ENCODE results near the gene NAAA. TPM values are rescaled to one million over a fixed set of nuclear protein-coding genes. Genes with fewer than 3 reads are reported as not detected.
A peak's percentile ranks its signal among the peaks of the same experiment; 100 is the strongest.

The NAAA gene
- total and polyA plus RNA-seq, 2 of the 13 experiments (the other 11 are each of a cell fraction or from before 2014, with no cell fraction given), result 22.4 to 24.6 TPM

GRCh38 chr4:75976177-75976576 lies 35.4 kb upstream of the NAAA start (continued):
- no peak for TF ChIP-seq TBL1XR1 (IDR thresholded peaks at IDR 0.05; ENCODE audit: borderline replicate concordance, low read length, partially characterized antibody)
- no peak for TF ChIP-seq ZNF614 (CRISPR knock-in tag; IDR thresholded peaks at IDR 0.05; ENCODE audit: borderline replicate concordance)
- TF ChIP-seq ESRRA (CRISPR knock-in tag; IDR thresholded peaks at IDR 0.05; ENCODE audit: low read depth), result no peak
- TF ChIP-seq PHF8 (CRISPR knock-in tag; IDR thresholded peaks at IDR 0.05), result no peak

GRCh38 chr4:75973766-75974165 lies 33.0 kb upstream of the NAAA start:
- Histone ChIP-seq H3K27ac (ENCODE audit: extremely low read length, insufficient read depth, low read length) (no peak overlapping the region), H4K20me1 (ENCODE audit: insufficient read depth, low read length) (no peaks in the 10 kb centered on the region), H3K36me3 (replicated peaks in 1 of 2; ENCODE audit: control insufficient read depth in 1 of 2, insufficient read depth in 2 of 2, low read length in 2 of 2) (peaks cover 28 to 86% of the 10 kb centered on the region in 2 experiments), H3K4me2 (ENCODE audit: low read depth, low read length) (no peak overlapping the region), H3K9ac (ENCODE audit: insufficient read depth, low read depth, low read length) (no peak overlapping the region), H2AFZ (ENCODE audit: low read length) (no peak overlapping the region), H3K27me3 (ENCODE audit: control insufficient read depth in 1 of 2, insufficient read depth in 2 of 2, low read length in 2 of 2) (no peaks in the 10 kb centered on the region), H3K4me3 (replicated peaks in 1 of 3; ENCODE audit: insufficient read depth in 1 of 3, low read depth in 2 of 3, low read length in 3 of 3) (no peak overlapping the region), H3K4me1 (ENCODE audit: insufficient read depth, low read length) (no peaks in the 10 kb centered on the region), H3K9me3 (ENCODE audit: low read length) (no peaks in the 10 kb centered on the region), H3K79me2 (ENCODE audit: insufficient read depth, low read length) (no peaks in the 10 kb centered on the region)
- FAIRE-seq, result no peak
- no peak for DNase-seq (ENCODE audit: low spot score)
- ChIA-PET CTCF (ENCODE audit: low intra/inter-chr PET ratio, low total read pairs) (no interaction called here), POLR2A (no interaction called here)
- BruUV-seq (replicated peaks), result no TSS peak
- in situ Hi-C loops (cut with HindIII; ENCODE audit: extremely low pct_ligation_motif_present, low pct_unique_long_range_greater_than_20kb), result no loop called here
- TF ChIP-seq MAFK (conservative IDR thresholded peaks at IDR 0.05 in 1 of 2, IDR thresholded peaks at IDR 0.05 in 1 of 2; ENCODE audit: low read length in 2 of 2) (peak; percentile 3 to 24; a peak in 1 of 4 replicates), MAFF (IDR thresholded peaks at IDR 0.05; ENCODE audit: low read depth, low read length) (0 out of 2 replicates have a peak, but pooled peaks have one; percentile 10)
- TF ChIP-seq, protein P1, sequence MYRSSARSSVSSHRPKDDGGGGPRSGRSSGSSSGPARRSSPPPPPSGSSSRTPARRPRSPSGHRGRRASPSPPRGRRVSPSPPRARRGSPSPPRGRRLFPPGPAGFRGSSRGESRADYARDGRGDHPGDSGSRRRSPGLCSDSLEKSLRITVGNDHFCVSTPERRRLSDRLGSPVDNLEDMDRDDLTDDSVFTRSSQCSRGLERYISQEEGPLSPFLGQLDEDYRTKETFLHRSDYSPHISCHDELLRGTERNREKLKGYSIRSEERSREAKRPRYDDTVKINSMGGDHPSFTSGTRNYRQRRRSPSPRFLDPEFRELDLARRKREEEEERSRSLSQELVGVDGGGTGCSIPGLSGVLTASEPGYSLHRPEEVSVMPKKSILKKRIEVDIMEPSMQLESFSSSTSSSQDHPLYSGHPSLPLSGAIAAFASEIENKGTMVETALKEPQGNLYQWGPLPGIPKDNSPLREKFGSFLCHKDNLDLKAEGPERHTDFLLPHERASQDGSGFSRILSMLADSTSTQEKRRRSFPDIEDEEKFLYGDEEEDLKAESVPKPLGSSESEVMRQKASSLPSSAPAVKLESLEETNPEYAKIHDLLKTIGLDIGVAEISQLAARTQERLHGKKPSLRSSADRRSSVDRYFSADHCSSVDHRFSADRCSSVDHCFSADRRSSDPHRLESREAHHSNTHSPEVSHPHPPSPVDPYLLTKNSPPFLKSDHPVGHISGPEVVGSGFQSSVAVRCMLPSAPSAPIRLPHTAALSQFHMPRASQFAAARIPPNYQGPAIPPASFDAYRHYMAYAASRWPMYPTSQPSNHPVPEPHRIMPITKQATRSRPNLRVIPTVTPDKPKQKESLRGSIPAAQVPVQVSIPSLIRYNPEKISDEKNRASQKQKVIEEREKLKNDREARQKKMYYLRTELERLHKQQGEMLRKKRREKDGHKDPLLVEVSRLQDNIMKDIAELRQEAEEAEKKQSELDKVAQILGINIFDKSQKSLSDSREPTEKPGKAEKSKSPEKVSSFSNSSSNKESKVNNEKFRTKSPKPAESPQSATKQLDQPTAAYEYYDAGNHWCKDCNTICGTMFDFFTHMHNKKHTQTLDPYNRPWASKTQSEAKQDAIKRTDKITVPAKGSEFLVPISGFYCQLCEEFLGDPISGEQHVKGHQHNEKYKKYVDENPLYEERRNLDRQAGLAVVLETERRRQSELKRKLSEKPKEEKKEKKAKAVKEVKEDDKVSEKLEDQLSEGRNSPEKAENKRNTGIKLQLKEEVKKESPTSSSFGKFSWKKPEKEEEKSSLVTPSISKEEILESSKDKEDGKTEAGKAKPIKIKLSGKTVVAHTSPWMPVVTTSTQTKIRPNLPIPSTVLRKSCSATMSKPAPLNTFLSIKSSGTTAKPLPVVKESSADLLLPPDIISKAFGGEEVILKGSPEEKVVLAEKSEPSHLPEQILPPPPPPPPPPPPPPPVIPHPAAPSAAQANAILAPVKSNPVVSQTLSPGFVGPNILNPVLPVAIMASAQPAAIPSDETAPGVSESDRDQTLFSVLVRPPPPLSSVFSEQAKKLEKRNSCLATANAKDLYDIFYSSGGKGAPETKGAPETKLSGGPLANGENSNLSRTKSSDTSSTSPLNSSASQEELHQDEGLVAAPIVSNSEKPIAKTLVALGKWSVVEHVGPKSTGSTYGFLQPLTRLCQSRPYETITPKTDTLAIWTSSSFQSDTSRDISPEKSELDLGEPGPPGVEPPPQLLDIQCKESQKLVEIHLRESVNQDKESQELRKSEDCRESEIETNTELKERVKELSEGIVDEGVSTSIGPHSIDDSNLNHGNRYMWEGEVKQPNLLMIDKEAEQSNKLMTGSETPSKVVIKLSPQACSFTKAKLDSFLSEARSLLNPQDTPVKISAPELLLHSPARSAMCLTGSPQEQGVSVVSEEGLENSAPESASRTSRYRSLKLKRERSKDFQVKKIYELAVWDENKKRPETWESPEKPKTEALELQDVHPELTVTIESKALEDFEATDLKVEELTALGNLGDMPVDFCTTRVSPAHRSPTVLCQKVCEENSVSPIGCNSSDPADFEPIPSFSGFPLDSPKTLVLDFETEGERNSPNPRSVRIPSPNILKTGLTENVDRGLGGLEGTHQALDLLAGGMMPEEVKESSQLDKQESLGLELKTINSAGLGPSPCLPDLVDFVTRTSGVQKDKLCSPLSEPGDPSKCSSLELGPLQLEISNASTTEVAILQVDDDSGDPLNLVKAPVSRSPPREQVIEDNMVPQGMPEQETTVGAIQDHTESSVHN (CRISPR knock-in tag; IDR thresholded peaks at IDR 0.05), result no peak
- intact Hi-C loops (cut with micrococcal nuclease; ENCODE audit: unreplicated experiment), result no loop called here
- ATAC-seq, result no peak

All from HepG2 (cell line).